ENCODE data around the gene DDX20.

GRCh38 chr1:111812306-111812705 is 56.6 kb downstream of the DDX20 start:
- TF ChIP-seq CTCF (IDR thresholded peaks at IDR 0.05) = no peak
- no peak for TF ChIP-seq POLR2A (IDR thresholded peaks at IDR 0.05)

Data from thyroid gland (tissue), 4 donors.